ENCODE results near the gene CTNNAL1. TPM values are rescaled to one million over a fixed set of nuclear protein-coding genes. Genes with fewer than 3 reads are reported as not detected.

Gene CTNNAL1
- total and polyA plus RNA-seq, 3 donors from 2014 or later: 52.3 to 92.7 (median 86.4) TPM

GRCh38 chr9:109016132-109016531 is 2.8 kb upstream of the CTNNAL1 start:
- H3K27ac ChIP-seq: no peak overlapping the region
- peaks cover 4% of the 10 kb centered on the region for H3K4me1 ChIP-seq
- WGBS, 2 donors: 82 to 90% methylated on average over 1 of the region's 1 CpG

GRCh38 chr9:109014608-109015280 is 1.4 kb upstream of the CTNNAL1 start:
- 78 to 80% methylated on average over 7 of the region's 7 CpGs for WGBS, 2 donors
- Histone ChIP-seq H3K4me3 (no peak overlapping the region), H3K4me1 (peaks cover 9% of the 10 kb centered on the region), H3K27ac (peak overlapping the region; percentile 55 to 97), H3K36me3 (ENCODE audit: low read depth, missing control alignments) (no peaks in the 10 kb centered on the region), H3K9me3 (no peaks in the 10 kb centered on the region), H3K27me3 (no peaks in the 10 kb centered on the region)
- no peak for DNase-seq
- intact Hi-C loops (cut with DNase I; ENCODE audit: low total_unique reads): no loop called here
- no peak for TF ChIP-seq CTCF (IDR thresholded peaks at IDR 0.05)
- no peak for TF ChIP-seq POLR2A (IDR thresholded peaks at IDR 0.05)

More at GRCh38 chr9:109016132-109016531, 2.8 kb upstream of the CTNNAL1 start:
- no peaks in the 10 kb centered on the region for H3K9me3 ChIP-seq
- H3K36me3 ChIP-seq (ENCODE audit: low read depth, missing control alignments): no peaks in the 10 kb centered on the region
- no peak overlapping the region for H3K4me3 ChIP-seq
- DNase-seq: no peak
- no peaks in the 10 kb centered on the region for H3K27me3 ChIP-seq
- intact Hi-C loops (cut with DNase I; ENCODE audit: low total_unique reads): no loop called here
- TF ChIP-seq CTCF (IDR thresholded peaks at IDR 0.05): no peak
- no peak for TF ChIP-seq POLR2A (IDR thresholded peaks at IDR 0.05)

GRCh38 chr9:109013679-109014607 is 644 bp upstream of the CTNNAL1 start:
- Histone ChIP-seq H3K27ac (peak overlapping the region; percentile 55 to 97), H3K4me1 (peaks cover 9% of the 10 kb centered on the region), H3K36me3 (ENCODE audit: low read depth, missing control alignments) (no peaks in the 10 kb centered on the region), H3K4me3 (peak overlapping the region; percentile 93 to 95), H3K9me3 (no peaks in the 10 kb centered on the region), H3K27me3 (no peaks in the 10 kb centered on the region)
- intact Hi-C loops (cut with DNase I; ENCODE audit: low total_unique reads): no loop called here
- 8 to 11% methylated on average over 14 to 18 of the region's 19 CpGs for WGBS, 2 donors
- peak; percentile 46 for DNase-seq
- TF ChIP-seq CTCF (IDR thresholded peaks at IDR 0.05) (no peak), POLR2A (IDR thresholded peaks at IDR 0.05) (no peak)

GRCh38 chr9:109012009-109012875 is 1.1 kb downstream of the CTNNAL1 start:
- peak overlapping the region; percentile 93 to 95 for H3K4me3 ChIP-seq
- no peaks in the 10 kb centered on the region for H3K9me3 ChIP-seq
- H3K27me3 ChIP-seq: no peaks in the 10 kb centered on the region
- intact Hi-C loops (cut with DNase I; ENCODE audit: low total_unique reads): no loop called here
- H3K27ac ChIP-seq: peak overlapping the region; percentile 95 to 97
- TF ChIP-seq POLR2A (IDR thresholded peaks at IDR 0.05) (no peak), CTCF (IDR thresholded peaks at IDR 0.05) (no peak)
- H3K36me3 ChIP-seq (ENCODE audit: low read depth, missing control alignments): no peaks in the 10 kb centered on the region
- peak; percentile 44 for DNase-seq
- H3K4me1 ChIP-seq: peaks cover 9% of the 10 kb centered on the region
- WGBS, 2 donors: 1% methylated on average over 29 of the region's 29 CpGs

Data from testis (tissue), 3 donors.